Activated naive CD4-positive, alpha-beta T cell treated with anti-CD3 and anti-CD28 coated beads for 36 hours (primary cell): ENCODE data around the gene RARB. TPM values are rescaled to one million over a fixed set of nuclear protein-coding genes. Genes with fewer than 3 reads are reported as not detected.

Experiments used
- CTCF ChIA-PET: fragments of 350-600 bp; sonication (Branson Sonifier 250); formaldehyde crosslinking; loops from one replicate; lab custom pipeline; 2021; ENCODE audit warnings: antibody characterized with exemption; lab: Charles Lee
- DNase-seq: peaks from one replicate; pipeline ENCODE4 v3.0.0-alpha.2; 2020
- H3K27ac Mint-ChIP-seq: one replicate; pipeline ENCODE4 v1.8.0; 2021; ENCODE audit warnings: mild to moderate bottlenecking, mixed read lengths
- H3K27me3 Mint-ChIP-seq: one replicate; pipeline ENCODE4 v1.8.0; 2021; ENCODE audit warnings: low read depth, mixed read lengths
- H3K36me3 Mint-ChIP-seq: one replicate; pipeline ENCODE4 v1.8.0; 2021; ENCODE audit warnings: low read depth, mixed read lengths
- H3K4me1 Mint-ChIP-seq: one replicate; pipeline ENCODE4 v1.8.0; 2021; ENCODE audit warnings: low read depth, mixed read lengths
- H3K4me3 Mint-ChIP-seq: one replicate; pipeline ENCODE4 v1.8.0; 2021; ENCODE audit warnings: mild to moderate bottlenecking, moderate library complexity, mixed read lengths
- H3K9me3 Mint-ChIP-seq: one replicate; pipeline ENCODE4 v1.8.0; 2021; ENCODE audit warnings: mixed read lengths
- intact Hi-C: fragments of 100-400 bp; cut with micrococcal nuclease; formaldehyde crosslinking; loops from one replicate; pipeline ENCODE4 v1.15.1; 2023
- total RNA-seq, 2 experiments: library from RNA; stranded (reverse); gene quantifications; one replicate each; pipeline ENCODE4 v1.2.3, GENCODE V29; 2021

RARB gene
- total RNA-seq: not detected

- no peaks in the 10 kb centered on the region for H3K9me3 Mint-ChIP-seq
- peak; percentile 13 for DNase-seq
- CTCF ChIA-PET: no interaction called here
- H3K27me3 Mint-ChIP-seq: peaks cover 59% of the 10 kb centered on the region
- peaks cover 8% of the 10 kb centered on the region for H3K4me1 Mint-ChIP-seq
- H3K4me3 Mint-ChIP-seq: peak within 1 kb of the TSS; percentile 9
- intact Hi-C loops: no loop called here
- H3K27ac Mint-ChIP-seq: no peak within 1 kb of the TSS
- no peaks in the 10 kb centered on the region for H3K36me3 Mint-ChIP-seq
These were observed at the start of gene RARB for GRCh38 chr3:25427942-25428788. TSS of gene RARB (plus strand) at chr3:25428263. CDS start at chr3:25428732, 469 bp downstream.

GRCh38 chr3:25378786-25379311 lies 49.2 kb upstream of the RARB start:
- CTCF ChIA-PET: interaction anchor here (0.8 kb wide), 1 partner anchor 21 kb away, joined by 3 read pairs; no protein-coding TSS in a partner anchor
- H3K36me3 Mint-ChIP-seq: no peaks in the 10 kb centered on the region
- H3K27ac Mint-ChIP-seq: no peak overlapping the region
- intact Hi-C loops: no loop called here
- H3K27me3 Mint-ChIP-seq: no peaks in the 10 kb centered on the region
- H3K4me3 Mint-ChIP-seq: no peak overlapping the region
- H3K4me1 Mint-ChIP-seq: no peaks in the 10 kb centered on the region
- no peaks in the 10 kb centered on the region for H3K9me3 Mint-ChIP-seq
- DNase-seq: no peak

GRCh38 chr3:25380222-25380739 lies 47.8 kb upstream of the RARB start:
- H3K9me3 Mint-ChIP-seq: no peaks in the 10 kb centered on the region
- no peak overlapping the region for H3K4me3 Mint-ChIP-seq
- no peaks in the 10 kb centered on the region for H3K4me1 Mint-ChIP-seq
- no peak for DNase-seq
- no peaks in the 10 kb centered on the region for H3K27me3 Mint-ChIP-seq
- intact Hi-C loops: no loop called here
- H3K27ac Mint-ChIP-seq: no peak overlapping the region
- H3K36me3 Mint-ChIP-seq: no peaks in the 10 kb centered on the region
- CTCF ChIA-PET: no interaction called here

- CTCF ChIA-PET: no interaction called here
- Mint-ChIP-seq H3K4me1 (no peaks in the 10 kb centered on the region), H3K27me3 (no peaks in the 10 kb centered on the region), H3K36me3 (no peaks in the 10 kb centered on the region), H3K9me3 (no peaks in the 10 kb centered on the region), H3K27ac (no peak overlapping the region), H3K4me3 (no peak overlapping the region)
- intact Hi-C loops: no loop called here
- DNase-seq: no peak
These were observed 47.0 kb upstream of the RARB start for GRCh38 chr3:25381083-25381482.

GRCh38 chr3:25384471-25384870 lies 43.6 kb upstream of the RARB start:
- Mint-ChIP-seq H3K36me3 (no peaks in the 10 kb centered on the region), H3K9me3 (no peaks in the 10 kb centered on the region), H3K27me3 (no peaks in the 10 kb centered on the region), H3K27ac (no peak overlapping the region), H3K4me3 (no peak overlapping the region), H3K4me1 (no peaks in the 10 kb centered on the region)
- CTCF ChIA-PET: no interaction called here
- intact Hi-C loops: no loop called here
- DNase-seq: no peak

DNA sequence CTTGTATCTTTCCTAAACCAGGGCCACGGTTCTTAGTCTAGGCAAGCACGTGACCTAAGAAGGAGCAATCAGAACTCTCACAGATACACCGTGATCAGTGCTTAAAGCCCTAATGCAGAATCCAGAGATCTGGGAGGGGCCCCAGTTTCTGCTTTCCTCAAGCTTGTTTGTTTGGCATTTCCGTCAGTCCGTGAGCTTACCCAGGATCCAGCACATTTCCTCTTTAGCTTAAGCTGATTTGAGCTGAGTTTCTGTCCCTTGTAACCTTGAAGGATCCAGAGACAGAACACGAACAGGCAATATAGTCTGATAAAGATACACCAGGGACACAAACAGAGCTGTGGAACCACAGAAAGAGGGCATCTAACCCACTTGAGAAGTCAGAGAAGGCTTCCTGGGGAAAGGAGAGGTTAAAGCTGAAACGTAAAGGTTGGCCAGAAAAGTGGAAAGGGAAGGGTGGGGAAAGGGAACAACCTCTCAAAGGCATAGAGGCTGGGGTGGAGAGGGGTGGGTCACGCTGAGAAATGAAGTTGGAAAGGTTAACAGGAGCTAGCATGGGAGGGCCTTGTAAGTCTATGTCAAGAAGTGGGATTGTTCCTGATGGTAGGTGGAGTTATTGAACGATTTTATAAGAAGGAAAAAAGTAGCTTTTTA lies 42.1 kb upstream of the RARB start:
- no peaks in the 10 kb centered on the region for H3K4me1 Mint-ChIP-seq
- CTCF ChIA-PET: no interaction called here
- intact Hi-C loops: no loop called here
- DNase-seq: no peak
- H3K9me3 Mint-ChIP-seq: no peaks in the 10 kb centered on the region
- H3K36me3 Mint-ChIP-seq: no peaks in the 10 kb centered on the region
- H3K4me3 Mint-ChIP-seq: no peak overlapping the region
- H3K27me3 Mint-ChIP-seq: no peaks in the 10 kb centered on the region
- no peak overlapping the region for H3K27ac Mint-ChIP-seq

- no peaks in the 10 kb centered on the region for H3K9me3 Mint-ChIP-seq
- CTCF ChIA-PET: no interaction called here
- H3K4me3 Mint-ChIP-seq: no peak overlapping the region
- H3K27ac Mint-ChIP-seq: no peak overlapping the region
- no peaks in the 10 kb centered on the region for H3K36me3 Mint-ChIP-seq
- H3K27me3 Mint-ChIP-seq: no peaks in the 10 kb centered on the region
- no peaks in the 10 kb centered on the region for H3K4me1 Mint-ChIP-seq
- intact Hi-C loops: no loop called here
- no peak for DNase-seq
These were observed 41.3 kb upstream of the RARB start for GRCh38 chr3:25386686-25387255.

DNA sequence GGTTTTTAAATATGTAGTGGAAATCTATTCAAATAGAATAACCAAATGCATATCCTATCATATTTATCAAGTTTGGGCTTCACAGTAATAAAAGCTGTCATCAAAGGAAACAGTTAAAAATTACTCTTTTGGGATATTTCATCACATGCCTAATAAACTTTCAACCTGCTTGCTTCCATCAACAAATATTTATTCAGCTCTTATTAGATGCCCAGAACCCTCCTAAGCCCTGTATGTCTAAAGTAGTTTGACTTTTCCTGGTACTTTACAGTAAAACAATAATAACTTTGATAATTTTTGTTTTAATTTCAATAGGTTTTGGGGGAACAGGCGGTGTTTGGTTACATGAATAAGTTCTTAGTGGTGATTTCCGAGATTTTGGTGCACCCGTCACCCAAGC lies 37.5 kb upstream of the RARB start:
- Mint-ChIP-seq H3K4me1 (no peaks in the 10 kb centered on the region), H3K36me3 (no peaks in the 10 kb centered on the region), H3K27me3 (peaks cover 2% of the 10 kb centered on the region), H3K4me3 (no peak overlapping the region), H3K27ac (no peak overlapping the region), H3K9me3 (no peaks in the 10 kb centered on the region)
- no peak for DNase-seq
- CTCF ChIA-PET: no interaction called here
- intact Hi-C loops: no loop called here

DNA sequence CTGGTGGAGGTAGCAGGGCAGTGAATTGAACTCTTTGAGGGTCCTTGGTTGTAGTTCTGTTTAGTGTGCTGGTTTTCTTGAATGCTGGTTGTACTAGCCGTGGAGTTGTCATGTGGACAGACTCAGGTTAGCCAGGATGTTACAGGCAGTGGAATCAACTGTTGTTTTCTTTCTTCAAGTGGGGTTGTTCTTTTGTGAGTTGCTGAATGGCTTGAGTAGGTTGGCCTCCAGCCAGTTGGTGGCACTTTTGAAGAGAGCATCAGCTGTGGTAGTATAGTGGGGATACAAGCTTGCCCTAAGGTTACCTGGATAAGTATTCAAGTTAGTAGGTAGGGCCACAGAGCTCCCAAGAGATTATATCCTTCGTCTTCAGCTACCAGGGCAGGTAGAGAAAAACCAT lies 31.8 kb upstream of the RARB start:
- CTCF ChIA-PET: no interaction called here
- Mint-ChIP-seq H3K27me3 (peaks cover 5% of the 10 kb centered on the region), H3K27ac (no peak overlapping the region), H3K4me3 (no peak overlapping the region), H3K36me3 (no peaks in the 10 kb centered on the region), H3K9me3 (no peaks in the 10 kb centered on the region), H3K4me1 (no peaks in the 10 kb centered on the region)
- DNase-seq: no peak
- intact Hi-C loops: no loop called here

GRCh38 chr3:25396686-25397085 lies 31.4 kb upstream of the RARB start:
- H3K4me3 Mint-ChIP-seq: no peak overlapping the region
- CTCF ChIA-PET: no interaction called here
- peaks cover 5% of the 10 kb centered on the region for H3K27me3 Mint-ChIP-seq
- H3K36me3 Mint-ChIP-seq: no peaks in the 10 kb centered on the region
- H3K4me1 Mint-ChIP-seq: no peaks in the 10 kb centered on the region
- no peak overlapping the region for H3K27ac Mint-ChIP-seq
- no peaks in the 10 kb centered on the region for H3K9me3 Mint-ChIP-seq
- intact Hi-C loops: no loop called here
- no peak for DNase-seq

- intact Hi-C loops: no loop called here
- Mint-ChIP-seq H3K9me3 (no peaks in the 10 kb centered on the region), H3K4me3 (no peak overlapping the region), H3K36me3 (no peaks in the 10 kb centered on the region), H3K27ac (no peak overlapping the region), H3K4me1 (no peaks in the 10 kb centered on the region), H3K27me3 (peaks cover 5% of the 10 kb centered on the region)
- CTCF ChIA-PET: no interaction called here
- no peak for DNase-seq
These were observed 30.9 kb upstream of the RARB start for GRCh38 chr3:25397150-25397549.

DNA sequence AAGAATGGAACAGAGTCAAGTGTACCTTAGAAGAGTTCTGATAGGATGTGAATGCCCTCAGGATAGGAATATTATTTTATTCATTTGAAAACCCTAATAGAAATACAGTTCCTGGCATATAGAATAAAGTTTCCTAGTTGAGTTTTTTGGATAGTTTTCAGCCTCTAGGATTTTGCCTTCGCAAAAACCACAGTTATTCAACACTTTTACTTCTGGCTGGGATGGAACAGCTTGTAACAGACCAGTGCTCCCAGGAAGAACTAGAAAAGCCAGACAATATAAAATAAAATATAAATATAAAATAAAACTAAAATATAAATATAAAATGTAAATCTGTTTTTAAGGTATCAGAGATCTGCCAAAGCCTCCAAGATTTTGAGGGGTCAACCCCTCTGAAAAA lies 27.5 kb upstream of the RARB start:
- Mint-ChIP-seq H3K27ac (no peak overlapping the region), H3K9me3 (peaks cover 4% of the 10 kb centered on the region), H3K4me3 (no peak overlapping the region), H3K27me3 (peaks cover 3% of the 10 kb centered on the region), H3K36me3 (no peaks in the 10 kb centered on the region), H3K4me1 (no peaks in the 10 kb centered on the region)
- no peak for DNase-seq
- CTCF ChIA-PET: no interaction called here
- intact Hi-C loops: no loop called here
